ENCODE data around the gene LRGUK. TPM values are rescaled to one million over a fixed set of nuclear protein-coding genes. Genes with fewer than 3 reads are reported as not detected.
"Not testable (repeated sequence)": the region's sequence is repeated elsewhere in the genome, so short reads cannot be mapped to it uniquely, and the experiment has no call there.

The LRGUK gene
- total RNA-seq, 2 donors from 2014 or later, result 0.14 to 0.19 TPM

- ATAC-seq (replicated peaks in 1 of 2) (no peak), DNase-seq (no peak)
- H3K4me3 Mint-ChIP-seq, result no peak overlapping the region
- H3K9me3 Mint-ChIP-seq, result no peaks in the 10 kb centered on the region
- no peak overlapping the region for H3K27ac Mint-ChIP-seq
- no peaks in the 10 kb centered on the region for H3K36me3 Mint-ChIP-seq (ENCODE audit: insufficient read depth in 2 of 2)
- H3K27me3 Mint-ChIP-seq (ENCODE audit: low read depth), result no peaks in the 10 kb centered on the region
- H3K4me1 Mint-ChIP-seq (ENCODE audit: low read depth), result no peaks in the 10 kb centered on the region
These were observed 160.9 kb downstream of the LRGUK start for GRCh38 chr7:134287916-134288659.

GRCh38 chr7:134289423-134289822 lies 162.3 kb downstream of the LRGUK start:
- H3K4me1 Mint-ChIP-seq (ENCODE audit: low read depth), result no peaks in the 10 kb centered on the region
- H3K27ac Mint-ChIP-seq, result no peak overlapping the region
- no peak for ATAC-seq (replicated peaks in 1 of 2)
- H3K4me3 Mint-ChIP-seq, result no peak overlapping the region
- no peaks in the 10 kb centered on the region for H3K27me3 Mint-ChIP-seq (ENCODE audit: low read depth)
- peaks cover 3 to 5% of the 10 kb centered on the region in 2 donors for H3K36me3 Mint-ChIP-seq (ENCODE audit: insufficient read depth in 2 of 2)
- DNase-seq, result no peak
- H3K9me3 Mint-ChIP-seq, result no peaks in the 10 kb centered on the region

DNA sequence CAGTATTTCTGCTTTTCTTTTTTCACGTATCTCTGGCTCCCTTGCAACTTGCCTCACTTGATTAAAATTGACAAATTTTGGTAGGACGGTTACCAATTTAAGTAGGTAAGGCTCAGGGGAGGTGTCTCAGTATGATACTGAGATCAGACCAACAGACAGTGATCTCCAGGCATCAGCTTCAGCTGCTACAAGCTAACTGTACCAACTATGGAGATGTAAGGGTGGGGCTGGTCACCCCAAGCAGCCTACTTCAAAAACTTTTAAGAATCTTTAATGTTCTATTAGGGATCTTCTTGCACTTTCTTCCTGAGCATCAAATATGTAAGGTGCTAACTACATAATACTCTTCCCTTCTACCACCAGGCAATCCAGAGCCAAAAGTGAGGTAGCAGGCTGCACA lies 162.7 kb downstream of the LRGUK start:
- Mint-ChIP-seq H3K4me3 (no peak overlapping the region), H3K36me3 (ENCODE audit: insufficient read depth in 2 of 2) (peaks cover 6% of the 10 kb centered on the region in 2 donors), H3K27me3 (ENCODE audit: low read depth) (no peaks in the 10 kb centered on the region), H3K9me3 (no peaks in the 10 kb centered on the region), H3K27ac (no peak overlapping the region), H3K4me1 (ENCODE audit: low read depth) (no peaks in the 10 kb centered on the region)
- ATAC-seq (replicated peaks in 1 of 2) (no peak), DNase-seq (no peak)

DNA sequence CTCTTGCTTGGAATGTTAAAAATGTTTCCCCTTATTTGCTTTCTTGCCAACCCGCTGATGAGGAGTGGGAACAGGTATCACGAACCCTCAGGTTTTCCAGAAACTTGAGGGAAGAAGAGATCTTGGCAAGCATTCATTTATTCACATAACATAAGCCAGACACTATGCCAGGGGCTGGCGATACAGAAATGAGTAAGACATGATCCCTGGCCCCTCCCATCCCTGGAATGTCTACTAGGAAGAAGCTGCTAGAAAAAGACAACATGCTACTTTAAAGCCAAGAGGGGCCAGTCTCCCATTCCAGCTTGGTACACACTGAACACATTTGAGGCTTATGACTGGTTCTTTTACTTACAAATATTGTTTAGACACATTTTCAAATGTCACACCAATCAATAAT lies 163.1 kb downstream of the LRGUK start:
- Mint-ChIP-seq H3K4me3 (no peak overlapping the region), H3K27me3 (ENCODE audit: low read depth) (no peaks in the 10 kb centered on the region), H3K27ac (no peak overlapping the region), H3K36me3 (ENCODE audit: insufficient read depth in 2 of 2) (peaks cover 6% of the 10 kb centered on the region in 2 donors), H3K4me1 (ENCODE audit: low read depth) (no peaks in the 10 kb centered on the region), H3K9me3 (no peaks in the 10 kb centered on the region)
- ATAC-seq (replicated peaks in 1 of 2) (no peak), DNase-seq (no peak)

DNA sequence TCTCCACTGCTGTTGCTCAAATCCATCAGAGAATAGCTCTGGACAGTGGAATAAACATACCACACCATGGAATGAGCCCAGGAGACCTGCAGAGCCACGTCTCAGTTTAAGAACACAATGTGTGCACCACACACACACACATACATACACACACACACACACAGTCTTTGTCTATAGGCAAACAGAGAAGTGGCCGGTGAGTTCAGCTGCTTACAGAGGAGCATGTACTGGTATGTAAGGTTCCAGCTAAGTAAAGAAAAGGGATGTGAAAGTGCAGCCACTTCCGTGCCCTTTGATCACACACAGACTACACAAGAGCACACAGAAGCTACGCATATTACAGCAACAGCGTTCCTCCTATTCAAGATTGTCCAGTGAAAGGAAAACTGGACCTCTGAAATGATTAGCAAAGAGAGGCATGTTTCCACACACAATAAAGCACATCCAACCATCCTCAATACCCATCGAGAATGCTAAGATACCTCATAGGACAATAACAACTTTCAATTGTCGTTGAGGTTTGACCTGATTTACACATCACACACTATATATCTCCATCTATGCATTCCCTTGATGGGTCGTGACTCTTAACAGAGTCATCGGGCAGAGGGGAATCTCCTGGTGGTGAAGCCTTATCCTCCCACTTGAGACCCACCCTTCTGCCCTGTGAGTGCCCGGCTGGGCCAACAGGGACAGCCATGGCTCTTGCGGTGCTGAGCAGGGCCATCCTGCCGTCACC lies 166.0 kb downstream of the LRGUK start:
- no peak overlapping the region for H3K27ac Mint-ChIP-seq
- no peaks in the 10 kb centered on the region for H3K9me3 Mint-ChIP-seq
- DNase-seq (no peak), ATAC-seq (replicated peaks in 1 of 2) (no peak)
- no peaks in the 10 kb centered on the region for H3K27me3 Mint-ChIP-seq (ENCODE audit: low read depth)
- H3K4me1 Mint-ChIP-seq (ENCODE audit: low read depth), result no peaks in the 10 kb centered on the region
- H3K4me3 Mint-ChIP-seq, result no peak overlapping the region
- H3K36me3 Mint-ChIP-seq (ENCODE audit: insufficient read depth in 2 of 2), result peaks cover 8% of the 10 kb centered on the region in 2 donors

DNA sequence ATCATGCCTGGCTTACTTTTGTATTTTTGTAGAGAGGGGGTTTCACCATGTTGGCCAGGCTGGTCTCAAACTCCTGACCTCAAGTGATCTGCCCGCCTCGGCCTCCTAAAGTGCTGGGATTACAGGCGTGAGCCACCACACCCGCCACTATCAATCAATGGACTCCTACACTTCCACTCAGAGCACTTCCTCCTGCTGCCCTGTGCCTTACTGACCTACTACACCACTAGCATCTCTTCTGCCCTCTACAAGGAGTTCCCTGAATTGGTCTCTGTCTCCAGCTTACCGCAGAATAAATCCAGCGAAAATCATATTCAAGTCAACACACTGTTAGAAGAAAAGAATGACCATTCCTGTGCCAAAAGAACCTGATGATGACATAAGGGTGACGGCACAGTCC lies 168.8 kb downstream of the LRGUK start:
- H3K27ac Mint-ChIP-seq; ATAC-seq (replicated peaks in 1 of 2); H3K9me3 Mint-ChIP-seq; H3K4me3 Mint-ChIP-seq; H3K4me1 Mint-ChIP-seq (ENCODE audit: low read depth); H3K27me3 Mint-ChIP-seq (ENCODE audit: low read depth); DNase-seq: not testable (repeated sequence)
- H3K36me3 Mint-ChIP-seq (ENCODE audit: insufficient read depth in 2 of 2), result peaks cover 10 to 11% of the 10 kb centered on the region in 2 donors

DNA sequence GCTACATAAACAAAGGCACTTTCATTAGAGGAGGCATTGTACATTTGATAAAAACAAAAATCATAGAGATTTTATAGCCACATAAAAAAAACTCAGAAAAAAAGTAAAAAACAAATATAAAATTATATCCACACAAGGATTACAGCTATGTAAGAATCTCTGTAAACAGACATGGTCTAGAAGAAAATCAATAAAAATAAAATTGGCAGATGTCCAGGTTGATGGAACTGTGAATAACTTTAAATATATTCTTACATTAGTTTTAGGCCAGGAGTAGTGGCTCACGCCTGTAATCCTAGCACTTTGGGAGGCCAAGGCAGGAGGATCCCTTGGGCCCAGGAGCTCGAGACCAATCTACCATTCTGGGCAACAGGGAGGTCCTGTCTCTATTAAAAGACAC lies 170.3 kb downstream of the LRGUK start:
- Mint-ChIP-seq H3K36me3 (ENCODE audit: insufficient read depth in 2 of 2) (peaks cover 10 to 12% of the 10 kb centered on the region in 2 donors), H3K4me3 (no peak overlapping the region)

DNA sequence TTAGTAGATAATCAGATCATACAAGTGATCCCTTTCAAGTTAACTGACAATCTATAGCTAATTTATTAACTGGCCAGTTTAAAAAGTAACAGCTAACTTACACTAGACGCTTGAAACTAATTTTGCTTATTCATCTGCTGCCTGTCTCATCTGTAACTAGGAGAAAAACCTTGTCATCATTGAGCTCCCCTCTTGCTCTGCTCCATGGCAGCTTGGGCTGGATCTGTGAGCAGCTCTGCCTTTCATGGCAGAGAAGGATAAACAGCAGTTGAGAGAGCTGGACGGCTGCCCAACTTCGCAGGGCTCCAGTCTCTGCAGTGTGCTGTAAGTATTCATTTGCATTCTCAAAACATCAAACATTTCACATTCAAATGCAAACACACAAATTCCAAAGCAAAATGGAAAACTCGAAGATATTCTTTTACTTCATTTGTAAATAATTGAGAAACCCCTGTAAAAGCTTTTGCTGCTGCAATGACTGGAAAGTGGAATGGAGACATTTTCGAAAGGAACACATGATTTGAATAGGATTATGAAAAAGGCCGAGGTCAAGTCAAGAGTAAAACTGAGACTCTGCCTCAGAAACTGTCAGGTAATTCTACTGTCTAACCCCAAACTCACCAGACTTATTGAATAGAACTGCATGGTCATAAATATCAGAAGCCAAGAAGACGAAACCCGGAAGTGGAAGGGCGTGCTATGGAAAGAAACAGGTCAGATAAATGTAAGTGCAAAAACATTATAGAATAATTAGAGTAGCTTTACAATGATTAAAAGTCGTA lies 172.0 kb downstream of the LRGUK start:
- DNase-seq, result no peak
- no peak overlapping the region for H3K27ac Mint-ChIP-seq

More for the DNA sequence above, 170.3 kb downstream of the LRGUK start:
- no peaks in the 10 kb centered on the region for H3K9me3 Mint-ChIP-seq
- ATAC-seq (replicated peaks in 1 of 2) (no peak), DNase-seq (no peak)
- H3K4me1 Mint-ChIP-seq (ENCODE audit: low read depth), result no peaks in the 10 kb centered on the region
- no peaks in the 10 kb centered on the region for H3K27me3 Mint-ChIP-seq (ENCODE audit: low read depth)
- H3K27ac Mint-ChIP-seq, result no peak overlapping the region

DNA sequence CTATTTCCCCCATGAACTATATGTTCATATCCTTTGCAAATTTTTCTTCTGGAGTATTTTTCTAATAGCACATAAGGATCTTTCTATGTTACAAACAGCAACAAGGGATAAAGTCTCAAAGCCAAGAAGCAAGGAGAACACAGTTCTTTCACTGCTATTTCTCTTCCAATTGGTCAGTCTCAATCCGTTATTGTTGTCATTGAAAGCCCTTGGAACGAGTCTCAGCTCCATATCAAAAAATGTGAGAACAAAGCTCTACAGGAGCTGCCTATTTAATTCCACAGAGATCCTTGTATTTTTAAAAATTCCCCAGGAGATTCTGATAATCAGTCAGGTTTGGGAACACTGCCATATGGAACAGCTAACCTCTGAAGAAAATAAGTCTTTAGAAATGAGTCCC lies 173.8 kb downstream of the LRGUK start:
- DNase-seq (no peak), ATAC-seq (replicated peaks in 1 of 2) (no peak)
- Mint-ChIP-seq H3K27ac (no peak overlapping the region), H3K4me3 (no peak overlapping the region), H3K27me3 (ENCODE audit: low read depth) (no peaks in the 10 kb centered on the region), H3K9me3 (no peaks in the 10 kb centered on the region), H3K4me1 (ENCODE audit: low read depth) (no peaks in the 10 kb centered on the region), H3K36me3 (ENCODE audit: insufficient read depth in 2 of 2) (peaks cover 4 to 8% of the 10 kb centered on the region in 2 donors)

More for the DNA sequence above, 172.0 kb downstream of the LRGUK start:
- H3K36me3 Mint-ChIP-seq (ENCODE audit: insufficient read depth in 2 of 2), result peaks cover 9 to 10% of the 10 kb centered on the region in 2 donors
- no peaks in the 10 kb centered on the region for H3K27me3 Mint-ChIP-seq (ENCODE audit: low read depth)
- H3K4me1 Mint-ChIP-seq (ENCODE audit: low read depth), result no peaks in the 10 kb centered on the region
- ATAC-seq (replicated peaks in 1 of 2), result no peak
- H3K9me3 Mint-ChIP-seq, result no peaks in the 10 kb centered on the region
- H3K4me3 Mint-ChIP-seq, result no peak overlapping the region

GRCh38 chr7:134301592-134301991 lies 174.5 kb downstream of the LRGUK start:
- peaks cover 2 to 8% of the 10 kb centered on the region in 2 donors for H3K36me3 Mint-ChIP-seq (ENCODE audit: insufficient read depth in 2 of 2)
- no peak for ATAC-seq (replicated peaks in 1 of 2)
- no peak overlapping the region for H3K4me3 Mint-ChIP-seq

GRCh38 chr7:134302120-134302519 lies 175.0 kb downstream of the LRGUK start:
- no peak overlapping the region for H3K27ac Mint-ChIP-seq
- H3K9me3 Mint-ChIP-seq, result no peaks in the 10 kb centered on the region
- peaks cover 2 to 8% of the 10 kb centered on the region in 2 donors for H3K36me3 Mint-ChIP-seq (ENCODE audit: insufficient read depth in 2 of 2)
- no peak for DNase-seq
- H3K4me1 Mint-ChIP-seq (ENCODE audit: low read depth), result no peaks in the 10 kb centered on the region
- ATAC-seq (replicated peaks in 1 of 2), result no peak
- no peaks in the 10 kb centered on the region for H3K27me3 Mint-ChIP-seq (ENCODE audit: low read depth)
- no peak overlapping the region for H3K4me3 Mint-ChIP-seq

More at GRCh38 chr7:134301592-134301991, 174.5 kb downstream of the LRGUK start:
- Mint-ChIP-seq H3K27ac (no peak overlapping the region), H3K27me3 (ENCODE audit: low read depth) (no peaks in the 10 kb centered on the region), H3K4me1 (ENCODE audit: low read depth) (no peaks in the 10 kb centered on the region), H3K9me3 (no peaks in the 10 kb centered on the region)
- DNase-seq, result no peak

DNA sequence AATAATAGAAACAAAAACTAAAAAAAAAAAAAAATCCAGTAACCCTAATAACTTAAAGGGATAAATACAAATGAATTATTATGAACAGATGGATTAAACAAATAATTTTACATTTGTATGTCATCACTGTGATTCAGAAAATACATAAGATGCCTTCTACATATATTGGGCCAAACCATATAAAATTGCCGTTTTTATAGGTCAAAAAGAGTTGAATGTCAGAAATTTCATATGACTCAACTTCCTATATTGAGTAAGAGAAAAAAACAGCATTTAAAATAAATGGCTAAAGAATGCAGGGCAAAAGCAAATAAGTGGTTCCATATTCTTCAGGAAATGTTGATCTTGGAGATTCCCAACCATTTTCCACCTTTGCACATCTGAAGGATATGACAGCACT lies 180.2 kb downstream of the LRGUK start:
- H3K9me3 Mint-ChIP-seq, result no peaks in the 10 kb centered on the region
- H3K4me1 Mint-ChIP-seq (ENCODE audit: low read depth), result no peaks in the 10 kb centered on the region
- H3K36me3 Mint-ChIP-seq (ENCODE audit: insufficient read depth in 2 of 2), result peaks cover 0 to 5% of the 10 kb centered on the region in 2 donors
- DNase-seq, result no peak
- no peak overlapping the region for H3K4me3 Mint-ChIP-seq
- no peak for ATAC-seq (replicated peaks in 1 of 2)
- H3K27me3 Mint-ChIP-seq (ENCODE audit: low read depth), result no peaks in the 10 kb centered on the region
- H3K27ac Mint-ChIP-seq, result no peak overlapping the region

DNA sequence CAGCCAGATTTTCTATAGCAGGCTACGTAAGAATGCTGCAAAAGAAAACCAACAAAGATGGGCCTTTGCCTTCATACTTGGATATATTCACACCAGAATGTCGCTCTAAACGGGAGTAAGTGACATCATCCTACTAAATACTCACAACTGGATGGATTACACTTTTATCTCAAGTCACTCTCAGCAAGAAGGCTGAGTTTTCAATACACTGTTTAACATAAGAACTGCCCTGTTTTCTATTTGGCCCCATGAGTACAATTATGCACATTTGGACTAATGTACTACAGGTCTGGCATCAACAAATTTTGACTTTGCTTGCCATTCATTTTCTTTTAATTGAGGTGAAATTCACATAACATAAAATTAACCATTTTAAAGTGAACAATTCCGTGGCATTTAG lies 181.4 kb downstream of the LRGUK start:
- no peak overlapping the region for H3K4me3 Mint-ChIP-seq
- no peaks in the 10 kb centered on the region for H3K27me3 Mint-ChIP-seq (ENCODE audit: low read depth)
- no peak overlapping the region for H3K27ac Mint-ChIP-seq
- H3K9me3 Mint-ChIP-seq, result no peaks in the 10 kb centered on the region
- ATAC-seq (replicated peaks in 1 of 2) (no peak), DNase-seq (no peak)
- no peaks in the 10 kb centered on the region for H3K4me1 Mint-ChIP-seq (ENCODE audit: low read depth)
- H3K36me3 Mint-ChIP-seq (ENCODE audit: insufficient read depth in 2 of 2), result peaks cover 0 to 5% of the 10 kb centered on the region in 2 donors

Data from activated T-cell treated with anti-CD3 and anti-CD28 coated beads, Interleukin-2, amount 50 U/mL, for 72 hours (primary cell).